Mammary epithelial cell (primary cell): Measurements from ENCODE around the gene WDR20.

Source experiments
- EZH2 ChIP-seq: IDR thresholded peaks from 2 replicates; pipeline ENCODE4 v1.6.1; 2012; ENCODE audit warnings: low read length, inconsistent platforms, borderline replicate concordance
- TF ChIP-seq, protein P1 (sequence below), 2 donors: IDR thresholded peaks in 1 of 2; conservative IDR thresholded peaks in 1 of 2; 2 replicates each; pipeline ENCODE4 v1.5.1; 2011 to 2012; ENCODE audit warnings: inconsistent platforms in 2 of 2, low read length in 2 of 2, mild to moderate bottlenecking in 2 of 2, control low read depth in 1 of 2, low read depth in 1 of 2; ENCODE audit not compliant: insufficient read depth in 1 of 2; ENCODE audit errors: extremely low read depth in 1 of 2

GRCh38 chr14:102211240-102211639 is 71.5 kb downstream of the WDR20 start:
- TF ChIP-seq, protein P1, sequence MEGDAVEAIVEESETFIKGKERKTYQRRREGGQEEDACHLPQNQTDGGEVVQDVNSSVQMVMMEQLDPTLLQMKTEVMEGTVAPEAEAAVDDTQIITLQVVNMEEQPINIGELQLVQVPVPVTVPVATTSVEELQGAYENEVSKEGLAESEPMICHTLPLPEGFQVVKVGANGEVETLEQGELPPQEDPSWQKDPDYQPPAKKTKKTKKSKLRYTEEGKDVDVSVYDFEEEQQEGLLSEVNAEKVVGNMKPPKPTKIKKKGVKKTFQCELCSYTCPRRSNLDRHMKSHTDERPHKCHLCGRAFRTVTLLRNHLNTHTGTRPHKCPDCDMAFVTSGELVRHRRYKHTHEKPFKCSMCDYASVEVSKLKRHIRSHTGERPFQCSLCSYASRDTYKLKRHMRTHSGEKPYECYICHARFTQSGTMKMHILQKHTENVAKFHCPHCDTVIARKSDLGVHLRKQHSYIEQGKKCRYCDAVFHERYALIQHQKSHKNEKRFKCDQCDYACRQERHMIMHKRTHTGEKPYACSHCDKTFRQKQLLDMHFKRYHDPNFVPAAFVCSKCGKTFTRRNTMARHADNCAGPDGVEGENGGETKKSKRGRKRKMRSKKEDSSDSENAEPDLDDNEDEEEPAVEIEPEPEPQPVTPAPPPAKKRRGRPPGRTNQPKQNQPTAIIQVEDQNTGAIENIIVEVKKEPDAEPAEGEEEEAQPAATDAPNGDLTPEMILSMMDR (conservative IDR thresholded peaks at IDR 0.05 in 1 of 2, IDR thresholded peaks at IDR 0.05 in 1 of 2; ENCODE audit: extremely low read depth in 1 of 2, insufficient read depth in 1 of 2, low read depth in 1 of 2, low read length in 2 of 2) = no peak
- TF ChIP-seq EZH2 = no peak
